Activated CD8-positive, alpha-beta T cell treated with anti-CD3 and anti-CD28 coated beads for 36 hours (primary cell): ENCODE results near the gene KCNG1. TPM values are rescaled to one million over a fixed set of nuclear protein-coding genes. Genes with fewer than 3 reads are reported as not detected.
A peak's percentile ranks its signal among the peaks of the same experiment; 100 is the strongest.

ENCODE experiments used
- ATAC-seq: fragments of 200-7000 bp; cut with Tn5 transposase; one replicate; pipeline ENCODE4 v1.10.0; 2021; ENCODE audit warnings: mild to moderate bottlenecking, moderate library complexity
- CTCF ChIA-PET: fragments of 350-600 bp; sonication (Branson Sonifier 250); formaldehyde crosslinking; loops from one replicate; lab custom pipeline; 2021; ENCODE audit warnings: antibody characterized with exemption; lab: Charles Lee
- POLR2A ChIA-PET: fragments of 350-600 bp; sonication (Branson Sonifier 250); formaldehyde crosslinking; loops from one replicate; lab custom pipeline; 2021; ENCODE audit warnings: antibody characterized with exemption; lab: Charles Lee
- DNase-seq: peaks from one replicate; pipeline ENCODE4 v3.0.0-alpha.2; 2020
- H3K27ac Mint-ChIP-seq: one replicate; pipeline ENCODE4 v1.8.0; 2021; ENCODE audit warnings: mild to moderate bottlenecking, mixed read lengths
- H3K27me3 Mint-ChIP-seq: one replicate; pipeline ENCODE4 v1.8.0; 2021; ENCODE audit warnings: mixed read lengths
- H3K36me3 Mint-ChIP-seq: one replicate; pipeline ENCODE4 v1.8.0; 2021; ENCODE audit warnings: low read depth, mixed read lengths
- H3K4me1 Mint-ChIP-seq: one replicate; pipeline ENCODE4 v1.8.0; 2021; ENCODE audit warnings: low read depth, mixed read lengths
- H3K4me3 Mint-ChIP-seq: one replicate; pipeline ENCODE4 v1.8.0; 2021; ENCODE audit warnings: mild to moderate bottlenecking, moderate library complexity, mixed read lengths
- H3K9me3 Mint-ChIP-seq: one replicate; pipeline ENCODE4 v1.8.0; 2021; ENCODE audit warnings: mixed read lengths
- intact Hi-C: fragments of 100-400 bp; cut with micrococcal nuclease; formaldehyde crosslinking; loops from one replicate; pipeline ENCODE4 v1.10.0; 2022
- total RNA-seq, 2 experiments: library from RNA; stranded (reverse); gene quantifications; one replicate each; pipeline ENCODE4 v1.2.3, GENCODE V29; 2021
- TF ChIP-seq, protein P1 (sequence below): fragments of 200-600 bp; IDR thresholded peaks from one replicate; pipeline ENCODE4 v1.8.0; 2022; ENCODE audit warnings: antibody characterized with exemption, mild to moderate bottlenecking

KCNG1 gene
- 1 to 10 TPM; 1.8 TPM for total RNA-seq

GRCh38 chr20:51022803-51023616 lies at the start of gene KCNG1:
Gene KCNG1 (minus strand): TSS chr20:51023107. CDS start chr20:51010338, 12,769 bp downstream.
- no peaks in the 10 kb centered on the region for H3K36me3 Mint-ChIP-seq
- TF ChIP-seq, protein P1, sequence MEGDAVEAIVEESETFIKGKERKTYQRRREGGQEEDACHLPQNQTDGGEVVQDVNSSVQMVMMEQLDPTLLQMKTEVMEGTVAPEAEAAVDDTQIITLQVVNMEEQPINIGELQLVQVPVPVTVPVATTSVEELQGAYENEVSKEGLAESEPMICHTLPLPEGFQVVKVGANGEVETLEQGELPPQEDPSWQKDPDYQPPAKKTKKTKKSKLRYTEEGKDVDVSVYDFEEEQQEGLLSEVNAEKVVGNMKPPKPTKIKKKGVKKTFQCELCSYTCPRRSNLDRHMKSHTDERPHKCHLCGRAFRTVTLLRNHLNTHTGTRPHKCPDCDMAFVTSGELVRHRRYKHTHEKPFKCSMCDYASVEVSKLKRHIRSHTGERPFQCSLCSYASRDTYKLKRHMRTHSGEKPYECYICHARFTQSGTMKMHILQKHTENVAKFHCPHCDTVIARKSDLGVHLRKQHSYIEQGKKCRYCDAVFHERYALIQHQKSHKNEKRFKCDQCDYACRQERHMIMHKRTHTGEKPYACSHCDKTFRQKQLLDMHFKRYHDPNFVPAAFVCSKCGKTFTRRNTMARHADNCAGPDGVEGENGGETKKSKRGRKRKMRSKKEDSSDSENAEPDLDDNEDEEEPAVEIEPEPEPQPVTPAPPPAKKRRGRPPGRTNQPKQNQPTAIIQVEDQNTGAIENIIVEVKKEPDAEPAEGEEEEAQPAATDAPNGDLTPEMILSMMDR, result no peak
- POLR2A ChIA-PET, result interaction anchor here (1.0 kb wide), 1 partner anchor 8 kb away, joined by 3 read pairs; no protein-coding TSS in a partner anchor
- ATAC-seq (peak; percentile 97), DNase-seq (peak; percentile 66)
- H3K9me3 Mint-ChIP-seq, result no peaks in the 10 kb centered on the region
- H3K4me3 Mint-ChIP-seq, result peak within 1 kb of the TSS; percentile 58
- intact Hi-C loops, result no loop called here
- peaks cover 60% of the 10 kb centered on the region for H3K27me3 Mint-ChIP-seq
- CTCF ChIA-PET, result no interaction called here
- H3K27ac Mint-ChIP-seq, result no peak within 1 kb of the TSS
- peaks cover 11% of the 10 kb centered on the region for H3K4me1 Mint-ChIP-seq

DNA sequence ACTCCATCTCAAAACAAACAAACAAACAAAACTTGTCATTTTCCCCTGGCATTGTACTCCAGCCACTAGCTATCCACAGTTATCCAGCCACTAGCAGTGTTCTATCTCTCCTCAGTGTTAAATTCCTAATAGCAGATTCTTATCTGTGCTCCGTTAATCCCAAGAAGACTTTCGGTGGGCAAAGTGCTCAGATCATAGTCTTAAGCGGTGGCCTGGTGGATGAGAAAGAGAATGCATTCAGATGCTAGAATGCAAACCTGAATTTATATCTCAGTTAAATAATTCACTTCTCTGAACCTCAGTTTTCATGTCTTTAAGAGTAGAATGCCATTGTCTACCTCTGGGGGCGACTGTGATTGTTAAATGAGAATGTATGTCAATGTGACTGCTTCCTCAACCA lies 47.7 kb upstream of the KCNG1 start:
- no peak overlapping the region for H3K4me3 Mint-ChIP-seq
- intact Hi-C loops, result no loop called here
- peaks cover 3% of the 10 kb centered on the region for H3K4me1 Mint-ChIP-seq
- POLR2A ChIA-PET, result no interaction called here
- DNase-seq (no peak), ATAC-seq (no peak)
- no peaks in the 10 kb centered on the region for H3K36me3 Mint-ChIP-seq
- CTCF ChIA-PET, result no interaction called here
- H3K27ac Mint-ChIP-seq, result no peak overlapping the region
- TF ChIP-seq, protein P1, result no peak
- H3K27me3 Mint-ChIP-seq, result peaks cover 40% of the 10 kb centered on the region
- H3K9me3 Mint-ChIP-seq, result peaks cover 2% of the 10 kb centered on the region

DNA sequence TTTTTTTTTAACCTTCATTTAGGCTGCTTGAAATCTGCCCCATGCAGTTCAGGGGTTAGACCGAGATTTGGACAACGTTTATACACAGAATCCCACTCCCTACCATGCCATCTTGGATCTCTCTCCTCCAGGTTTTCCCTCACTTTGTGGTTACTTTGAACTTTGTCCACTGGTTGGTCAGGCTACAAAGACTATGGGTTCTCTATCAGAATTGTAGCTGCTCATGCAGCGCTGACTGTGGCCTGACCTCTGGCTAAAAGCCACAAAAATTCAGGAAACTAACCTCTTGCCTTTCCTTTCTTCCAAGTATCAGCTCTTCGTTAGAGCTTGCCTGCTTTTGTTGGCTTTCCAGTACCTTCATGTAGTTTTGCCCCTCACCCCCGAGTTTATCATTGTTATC lies 44.9 kb upstream of the KCNG1 start:
- Mint-ChIP-seq H3K27ac (no peak overlapping the region), H3K36me3 (peaks cover 3% of the 10 kb centered on the region), H3K27me3 (peaks cover 37% of the 10 kb centered on the region), H3K9me3 (peaks cover 7% of the 10 kb centered on the region), H3K4me1 (peaks cover 16% of the 10 kb centered on the region), H3K4me3 (no peak overlapping the region)
- DNase-seq (no peak), ATAC-seq (no peak)
- ChIA-PET CTCF (interaction anchor here (1.0 kb wide), 1 partner anchor 80 kb away, joined by 4 read pairs; no protein-coding TSS in a partner anchor), POLR2A (interaction anchor here (1.3 kb wide), 1 partner anchor 13 kb away, joined by 4 read pairs; no protein-coding TSS in a partner anchor)
- TF ChIP-seq, protein P1, result no peak
- intact Hi-C loops, result loop anchor here (10.0 kb wide), 1 partner anchor 57 kb away; no protein-coding TSS in a partner anchor

DNA sequence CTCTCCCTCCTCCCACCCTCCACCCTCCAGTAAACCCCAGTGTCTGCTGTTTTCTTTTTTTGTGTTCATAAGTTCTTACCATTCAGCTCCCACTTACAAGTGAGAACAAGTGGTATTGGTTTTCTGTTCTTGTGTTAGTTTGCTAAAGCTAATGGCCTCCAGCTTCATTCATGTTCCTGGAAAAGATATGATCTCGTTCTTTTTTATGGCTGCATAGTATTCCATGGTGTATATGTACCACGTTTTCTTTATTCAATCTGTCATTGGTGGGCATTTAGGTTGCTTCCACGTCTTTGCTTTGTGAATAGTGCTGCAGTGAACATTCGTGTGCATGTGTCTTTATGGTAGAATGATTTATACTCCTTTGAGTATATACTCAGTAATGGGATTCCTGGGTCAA lies 42.7 kb upstream of the KCNG1 start:
- ChIA-PET POLR2A (no interaction called here), CTCF (no interaction called here)
- peaks cover 36% of the 10 kb centered on the region for H3K4me1 Mint-ChIP-seq

More for the DNA sequence above, 42.7 kb upstream of the KCNG1 start:
- DNase-seq (no peak), ATAC-seq (no peak)
- peaks cover 20% of the 10 kb centered on the region for H3K9me3 Mint-ChIP-seq
- intact Hi-C loops, result loop anchor here (10.0 kb wide), 1 partner anchor 59 kb away; no protein-coding TSS in a partner anchor
- H3K4me3 Mint-ChIP-seq, result no peak overlapping the region
- TF ChIP-seq, protein P1, result no peak
- peaks cover 5% of the 10 kb centered on the region for H3K36me3 Mint-ChIP-seq
- no peak overlapping the region for H3K27ac Mint-ChIP-seq
- peaks cover 26% of the 10 kb centered on the region for H3K27me3 Mint-ChIP-seq
